GM12872 (cell line): Measurements from ENCODE around the gene QKI.

Source experiments
- CTCF ChIP-seq: IDR thresholded peaks from 3 replicates; pipeline ENCODE4 v1.5.1; 2011; ENCODE audit warnings: low read depth, mild to moderate bottlenecking, low read length, moderate library complexity; ENCODE audit not compliant: insufficient read depth

Gene QKI

GRCh38 chr6:163409712-163410111 is 4.8 kb upstream of the QKI start:
- TF ChIP-seq CTCF, result no peak

- no peak for TF ChIP-seq CTCF
Measured at GRCh38 chr6:163412341-163412740, 2.2 kb upstream of the QKI start.

- no peak for TF ChIP-seq CTCF
Measured at GRCh38 chr6:163412801-163413344, 1.6 kb upstream of the QKI start.

- TF ChIP-seq CTCF, result no peak
Measured at GRCh38 chr6:163413345-163414116, 987 bp upstream of the QKI start.

GRCh38 chr6:163414946-163415619 is 565 bp downstream of the QKI start:
- TF ChIP-seq CTCF, result no peak

- no peak for TF ChIP-seq CTCF
Measured at GRCh38 chr6:163415620-163416556, 1.4 kb downstream of the QKI start.
